Raji (cell line): ENCODE data around the gene APOL6.

ENCODE experiments used
- POLR2A ChIP-seq: IDR thresholded peaks from 2 replicates; pipeline ENCODE4 v1.6.1; 2011; ENCODE audit warnings: low read depth, low read length, control low read depth; ENCODE audit not compliant: insufficient read depth

Gene APOL6

DNA sequence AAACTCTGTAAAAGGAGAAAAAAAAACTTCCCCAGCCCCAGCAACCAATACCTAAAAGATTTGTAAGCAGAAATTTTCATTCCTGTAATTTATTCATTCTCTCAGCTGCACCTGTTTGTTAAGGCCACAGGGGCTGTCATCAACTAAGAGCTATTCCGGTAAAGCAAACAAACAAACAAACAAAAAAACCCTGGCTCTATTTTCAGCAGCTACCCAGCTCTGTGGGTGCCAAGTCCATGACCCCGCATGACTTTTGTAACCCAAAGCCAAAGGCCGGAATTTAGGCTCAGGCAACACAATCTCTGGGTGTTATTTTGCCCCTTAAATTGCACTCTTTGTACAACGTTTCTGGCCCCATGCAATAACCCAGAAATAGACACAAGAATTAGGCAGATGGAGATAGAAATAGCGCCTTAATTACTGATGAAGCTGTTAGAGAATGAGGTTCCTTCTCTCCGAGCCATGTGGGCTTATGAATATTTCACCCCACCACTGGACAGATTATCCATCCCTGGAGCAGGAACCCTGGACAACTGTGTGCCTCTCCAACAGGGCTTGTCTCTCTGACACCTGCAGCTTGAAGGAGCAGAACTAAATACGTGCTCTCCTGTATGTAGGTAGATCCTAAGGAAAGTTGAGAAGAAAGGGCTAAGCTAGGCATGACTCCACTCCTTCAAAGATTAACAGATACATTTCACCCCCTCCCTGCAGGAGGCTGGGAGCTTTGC is 29.4 kb downstream of the APOL6 start:
- no peak for TF ChIP-seq POLR2A

DNA sequence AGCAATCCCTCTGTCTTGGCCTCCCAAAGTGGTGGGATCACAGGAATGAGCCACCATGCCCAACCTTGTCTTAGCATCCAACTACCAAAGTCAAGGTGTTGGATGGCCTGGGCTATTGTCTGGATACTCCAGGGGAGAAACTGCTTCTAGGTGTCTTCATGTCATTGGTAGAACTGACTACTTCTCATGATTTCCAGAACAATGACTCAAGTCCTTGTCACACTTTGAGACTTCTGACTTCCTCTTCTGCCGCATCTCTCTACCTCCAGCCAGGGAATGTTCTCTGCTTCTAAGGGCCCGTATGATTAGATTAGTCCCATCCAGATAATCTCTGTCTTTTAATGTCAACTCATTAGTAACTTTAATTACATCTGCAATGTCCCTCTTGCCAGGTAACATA is 30.6 kb downstream of the APOL6 start:
- no peak for TF ChIP-seq POLR2A

DNA sequence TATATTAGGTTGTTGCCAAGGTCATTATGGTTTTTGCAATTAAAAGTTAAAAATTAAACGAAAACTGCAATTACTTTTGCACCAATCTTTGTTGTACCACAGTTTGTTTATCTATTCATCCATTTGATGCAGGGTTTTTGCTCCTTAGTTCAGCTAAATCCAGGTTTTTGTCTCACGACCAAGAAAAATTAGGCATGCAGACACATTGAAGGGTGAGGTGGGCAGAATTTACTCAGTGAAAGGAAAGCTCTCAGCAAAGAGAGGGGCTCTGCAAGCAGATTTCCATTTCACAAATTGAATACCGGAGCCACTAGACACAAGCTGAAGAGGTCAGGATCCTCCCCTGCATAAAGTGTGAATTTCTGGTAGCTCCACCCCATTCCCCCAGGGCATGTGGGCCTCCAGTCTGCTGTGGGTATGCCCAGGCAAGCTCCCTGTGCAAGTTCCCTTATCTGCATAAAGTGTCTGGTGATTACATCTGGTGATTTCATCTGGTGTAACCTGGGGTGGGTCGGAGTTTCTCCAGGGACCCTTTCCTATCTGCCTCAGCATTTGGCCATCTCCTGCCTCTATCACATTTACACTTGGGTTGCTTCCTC is 33.3 kb downstream of the APOL6 start:
- TF ChIP-seq POLR2A = no peak

DNA sequence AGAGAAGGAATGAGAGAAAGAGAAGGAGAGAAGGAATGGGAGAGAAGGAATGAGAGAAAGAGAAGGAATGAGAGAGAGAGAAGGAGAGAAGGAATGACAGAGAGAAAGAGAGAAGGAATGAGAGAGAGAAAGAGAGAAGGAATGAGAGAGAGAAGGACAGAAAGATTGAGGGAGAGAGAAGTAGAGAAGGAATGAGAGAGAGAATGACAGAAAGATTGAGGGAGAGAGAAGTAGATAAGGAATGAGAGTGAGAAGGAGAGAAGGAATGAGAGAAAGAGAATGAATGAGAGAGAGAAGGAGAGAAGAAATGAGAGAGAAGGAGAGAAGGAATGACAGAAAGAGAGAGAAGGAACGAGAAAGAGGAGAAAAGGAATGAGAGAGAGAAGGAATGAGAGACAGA is 35.3 kb downstream of the APOL6 start:
- no peak for TF ChIP-seq POLR2A

DNA sequence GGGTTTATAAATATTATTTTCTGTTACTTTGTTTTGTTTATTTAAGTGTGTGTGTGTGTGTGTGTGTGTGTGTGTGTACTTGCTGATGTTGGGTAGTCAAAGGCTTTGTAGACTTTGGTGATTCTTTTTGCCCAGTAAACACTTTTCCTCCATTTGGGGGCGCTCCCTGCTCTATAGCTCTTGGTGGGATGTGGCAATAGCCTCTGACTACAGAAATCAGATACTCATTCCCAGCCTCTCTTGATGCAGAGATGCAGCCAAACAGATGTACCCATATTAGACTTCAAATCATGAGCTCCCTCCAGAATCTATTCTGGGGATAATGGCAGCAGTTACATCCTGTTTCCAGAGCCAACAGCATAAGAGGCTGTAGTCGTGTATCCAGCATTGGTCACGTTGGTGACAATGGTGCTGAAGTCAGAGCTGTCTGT is 36.0 kb downstream of the APOL6 start:
- TF ChIP-seq POLR2A = no peak

DNA sequence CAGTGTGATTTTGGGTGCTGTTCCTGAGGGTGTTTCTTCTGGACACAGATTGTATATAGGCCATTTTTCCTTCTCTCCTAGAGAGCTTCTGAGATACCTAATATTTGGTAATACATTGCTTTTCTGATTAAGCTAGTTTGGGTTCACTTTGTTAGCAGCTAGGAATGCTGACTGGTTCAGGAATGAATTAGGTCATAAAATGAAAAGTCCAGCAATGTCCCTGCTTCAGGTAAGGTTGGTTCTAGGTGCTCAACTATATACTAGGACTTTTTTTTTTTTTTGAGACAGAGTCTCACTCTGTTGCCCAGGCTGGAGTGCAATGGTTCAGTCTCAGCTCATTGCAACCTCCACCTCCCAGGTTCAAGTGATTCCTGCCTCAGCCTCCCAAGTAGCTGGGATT is 36.5 kb downstream of the APOL6 start:
- TF ChIP-seq POLR2A = no peak

DNA sequence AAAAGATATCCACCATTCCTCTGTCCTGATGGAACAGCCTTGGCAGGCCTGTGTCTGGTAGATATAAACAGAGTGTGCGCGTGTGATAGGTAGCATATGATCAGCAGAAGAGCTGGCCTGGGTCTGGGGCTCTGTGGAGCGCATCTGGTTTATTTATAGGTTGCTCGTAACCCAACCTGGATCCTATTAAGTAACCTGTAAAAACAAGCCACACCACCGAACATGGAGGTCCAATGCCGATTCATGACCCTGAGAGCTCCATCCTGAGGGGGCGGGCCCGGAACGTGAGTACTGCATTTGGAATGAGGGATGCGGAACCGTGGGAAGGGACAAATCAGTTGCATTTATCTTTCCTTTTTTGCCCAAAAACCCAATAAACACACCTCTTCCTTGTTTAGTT is 37.5 kb downstream of the APOL6 start:
- no peak for TF ChIP-seq POLR2A

DNA sequence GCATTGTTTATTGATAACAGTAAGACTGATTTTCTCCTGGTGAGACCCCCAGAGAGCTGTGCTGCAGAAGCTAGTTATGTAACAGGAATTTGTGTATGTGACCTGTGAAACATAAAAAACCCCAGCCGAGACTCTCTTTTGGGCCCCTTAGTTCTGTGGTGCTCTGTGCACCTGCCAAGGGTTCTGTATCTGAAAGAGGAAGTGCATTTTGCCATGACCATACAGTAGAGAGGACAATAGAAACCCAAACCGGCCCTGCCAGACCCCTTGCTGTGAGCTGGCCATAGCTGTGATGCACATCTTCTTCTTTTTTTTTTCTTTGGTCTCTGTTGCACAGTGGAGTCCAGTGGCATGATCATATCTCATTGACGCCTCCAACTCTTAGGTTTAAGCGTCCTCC is 38.1 kb downstream of the APOL6 start:
- TF ChIP-seq POLR2A = no peak

DNA sequence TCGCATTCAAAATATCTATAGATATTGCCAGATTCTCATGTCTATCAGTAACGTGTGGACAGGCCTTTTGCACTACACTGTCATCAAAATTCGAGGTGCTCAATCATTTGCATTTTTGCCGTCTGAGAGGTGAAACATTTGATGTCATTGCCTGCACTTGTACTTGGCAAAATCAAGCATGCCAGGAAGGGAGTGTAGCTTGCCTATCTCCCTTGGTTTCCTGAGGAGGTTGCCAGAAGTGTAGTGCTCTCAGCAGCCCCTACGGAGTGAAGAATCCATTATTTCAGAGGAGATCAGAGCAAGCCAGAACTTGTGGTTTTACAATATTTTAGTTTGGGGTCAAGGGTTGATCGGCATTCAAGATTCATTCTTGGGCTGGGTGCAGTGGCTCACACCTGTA is 39.2 kb downstream of the APOL6 start:
- TF ChIP-seq POLR2A = no peak

DNA sequence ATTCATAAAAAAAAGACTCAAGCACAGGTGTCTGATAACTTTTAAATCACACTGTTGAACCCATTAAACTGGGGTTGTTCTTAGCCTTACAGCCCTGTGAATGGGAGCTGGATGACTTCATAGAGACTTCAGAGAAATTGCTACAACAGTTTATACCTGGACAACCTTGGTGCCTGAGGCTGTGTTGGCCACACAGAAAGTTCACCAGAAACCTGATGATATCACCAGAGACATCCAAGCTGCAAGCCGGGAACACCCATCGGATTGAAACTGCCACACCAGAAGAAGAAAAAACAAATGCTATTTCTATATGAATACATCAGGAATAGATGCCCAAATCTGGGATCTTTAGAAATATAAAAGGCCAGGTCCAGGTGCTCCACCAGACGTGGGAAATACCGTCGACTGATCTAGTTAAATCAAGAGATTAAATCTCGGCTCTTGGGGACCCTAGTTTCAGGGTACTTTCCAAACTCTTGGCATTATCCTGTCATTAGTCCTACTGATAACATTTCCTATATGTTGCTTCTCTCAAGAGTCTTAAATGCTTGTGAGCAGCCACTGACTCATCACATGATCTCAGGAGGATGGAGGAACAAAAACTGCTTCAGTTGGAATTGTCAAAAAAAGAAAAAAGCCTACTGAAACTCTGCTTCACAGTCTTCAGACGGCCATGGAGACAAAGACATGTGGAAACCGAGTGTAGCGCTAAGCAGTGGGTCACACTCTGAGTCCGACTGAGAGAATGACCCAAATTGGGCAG is 40.8 kb downstream of the APOL6 start:
- no peak for TF ChIP-seq POLR2A

DNA sequence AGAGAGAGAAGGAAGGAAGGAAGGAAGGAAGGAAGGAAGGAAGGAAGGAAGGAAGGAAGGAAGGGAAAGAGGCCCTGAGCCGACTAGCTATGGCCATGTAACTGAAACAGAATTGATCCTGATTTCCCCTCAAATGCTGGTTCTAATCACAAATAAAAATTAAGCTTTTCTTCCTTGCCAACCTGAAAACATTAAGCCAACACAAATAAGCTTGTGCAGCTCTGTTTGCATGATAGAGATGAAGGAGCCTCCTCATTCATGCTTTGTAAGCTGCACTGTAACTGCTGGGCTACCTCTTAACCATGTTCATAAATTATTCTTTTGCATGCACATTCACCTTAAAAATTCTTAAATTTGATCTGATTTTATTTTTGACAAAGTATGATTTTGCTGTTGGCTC is 41.8 kb downstream of the APOL6 start:
- TF ChIP-seq POLR2A = no peak

DNA sequence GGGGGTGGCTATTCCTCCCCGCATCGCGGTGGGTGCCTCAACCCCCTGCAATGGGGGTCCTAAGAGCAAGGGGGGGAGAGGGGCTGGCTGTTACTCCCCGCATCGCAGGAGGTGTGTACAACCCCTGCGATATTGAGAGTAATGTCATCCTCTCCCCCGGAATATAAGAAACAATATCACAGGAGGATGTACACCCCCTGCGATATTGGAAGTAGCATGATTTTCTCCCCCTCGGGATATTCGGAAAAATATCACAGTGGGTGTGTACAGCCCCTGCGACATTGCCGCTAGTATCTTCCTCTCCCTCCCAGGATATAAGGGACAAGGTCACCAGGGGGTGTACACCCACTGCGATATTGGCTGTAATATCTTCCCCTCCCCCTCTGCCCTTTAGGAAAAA is 47.0 kb downstream of the APOL6 start:
- TF ChIP-seq POLR2A = no peak

DNA sequence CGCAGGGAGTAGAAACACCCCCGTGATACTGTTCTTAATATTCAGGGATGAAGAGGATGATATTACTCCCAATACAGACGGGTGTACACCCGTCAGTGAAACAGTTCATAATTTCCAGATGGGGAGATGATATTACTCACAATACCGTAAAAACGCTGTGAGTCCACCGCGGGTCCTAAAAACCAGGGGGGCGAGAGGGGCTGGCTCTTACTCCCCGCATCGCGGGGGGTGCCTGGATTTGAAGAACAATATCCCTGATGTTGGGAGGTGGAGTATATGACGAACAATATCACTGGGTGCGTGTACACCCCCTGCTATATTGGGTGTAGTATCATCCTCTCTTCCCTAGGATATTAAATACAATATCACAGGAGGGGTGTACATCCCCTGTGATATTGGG is 48.9 kb downstream of the APOL6 start:
- TF ChIP-seq POLR2A = no peak

DNA sequence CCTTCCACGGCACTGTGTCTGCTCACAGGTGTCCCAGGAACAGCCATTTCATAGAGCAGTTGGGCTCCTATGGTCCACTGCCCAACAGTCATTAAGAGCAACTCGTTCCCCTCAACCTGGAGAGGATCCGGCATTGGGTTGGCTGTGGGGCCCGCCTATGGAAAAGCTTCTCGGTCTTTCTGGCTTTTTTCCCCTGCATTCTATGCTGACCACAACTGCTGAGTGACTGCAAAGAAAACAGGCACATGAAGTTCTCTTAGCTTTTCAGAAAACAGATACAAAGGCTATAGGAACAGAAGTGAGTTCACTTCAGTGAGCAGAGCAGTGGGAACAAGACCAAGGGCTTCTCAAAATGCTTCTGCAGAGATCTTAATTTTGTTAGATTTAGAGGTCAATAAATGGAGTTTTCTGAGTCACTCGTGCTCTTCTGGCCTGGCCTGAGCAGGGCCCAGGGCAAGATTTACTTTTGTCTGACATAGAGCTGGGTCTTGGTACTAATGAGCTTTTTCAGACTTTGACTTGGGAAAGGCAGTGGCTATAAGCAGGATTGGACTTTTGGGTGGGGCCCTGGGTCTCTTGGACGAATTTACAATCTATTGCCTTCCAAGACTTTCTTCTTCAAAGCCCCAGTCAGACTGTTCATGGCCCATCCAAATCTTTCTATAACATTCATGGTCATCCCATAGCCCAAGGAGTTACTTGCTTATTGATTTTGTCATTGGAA is 55.8 kb downstream of the APOL6 start:
- no peak for TF ChIP-seq POLR2A

DNA sequence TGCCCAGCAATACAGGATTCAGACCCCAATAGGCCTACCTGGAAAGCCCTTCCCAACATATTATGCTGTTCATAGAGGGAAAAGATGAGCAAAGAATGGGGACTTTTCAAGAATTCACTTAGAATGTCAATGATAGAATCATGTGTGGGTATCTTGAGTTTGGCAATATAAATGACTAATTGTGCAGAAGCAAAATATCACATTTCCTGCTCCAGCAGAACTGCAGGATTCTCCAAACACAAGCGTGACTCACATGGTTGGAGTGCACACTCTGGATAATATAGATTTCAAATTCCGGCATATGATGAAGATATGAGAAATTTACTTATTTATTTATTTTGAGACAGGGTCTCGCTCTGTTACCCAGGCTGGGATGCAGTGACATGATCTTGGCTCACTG is 56.9 kb downstream of the APOL6 start:
- no peak for TF ChIP-seq POLR2A

DNA sequence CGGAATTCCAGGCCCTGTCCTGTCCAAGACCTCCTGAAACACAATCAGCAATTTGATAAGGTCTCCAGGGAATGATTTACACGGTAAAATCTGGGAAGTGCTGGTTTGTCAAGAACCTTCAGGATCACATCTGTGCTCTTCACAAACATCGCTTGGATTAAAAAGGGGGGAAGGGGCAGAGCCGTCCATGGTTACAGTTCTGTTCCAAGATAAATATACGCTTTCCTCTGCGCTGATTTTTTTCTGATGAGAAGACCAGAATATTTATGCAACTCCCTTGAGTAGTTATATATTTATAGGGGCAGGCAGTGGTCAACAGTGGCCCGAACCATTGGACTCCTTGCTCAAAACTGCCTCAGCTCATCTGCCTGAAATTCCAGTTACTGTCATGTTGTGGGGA is 60.2 kb downstream of the APOL6 start:
- TF ChIP-seq POLR2A = no peak

DNA sequence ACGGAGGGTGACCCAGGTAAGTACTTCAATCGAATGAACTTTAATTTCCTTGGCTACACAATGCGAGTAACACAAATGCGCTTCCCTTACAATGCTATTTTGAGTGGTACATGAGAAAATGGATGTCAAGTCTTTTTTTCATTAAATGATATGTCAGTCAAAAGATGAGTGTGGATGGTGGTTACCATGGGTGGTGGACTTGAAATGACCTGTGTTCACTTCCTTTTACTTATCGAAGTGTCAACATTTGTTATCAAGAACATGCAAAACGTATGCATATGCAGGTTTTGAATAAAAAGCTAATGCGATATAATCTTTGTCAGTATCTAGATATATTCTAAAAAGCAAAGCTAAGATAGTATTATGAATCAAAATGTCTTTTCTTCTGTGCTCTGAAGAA is 60.7 kb downstream of the APOL6 start:
- TF ChIP-seq POLR2A = no peak
